Forelimb muscle (tissue), 1 donor: Measurements from ENCODE around the gene CNTN4. TPM values are rescaled to one million over a fixed set of nuclear protein-coding genes. Genes with fewer than 3 reads are reported as not detected.

ENCODE experiments used
- DNase-seq: peaks from one replicate; pipeline ENCODE4 v3.0.0-alpha.2; 2013; ENCODE audit warnings: low read depth
- polyA plus RNA-seq: library from polyadenylated mRNA; unstranded; fragments of 120-200 nt; gene quantifications from one replicate; pipeline ENCODE4 v1.2.1, GENCODE V29; 2013; ENCODE audit not compliant: insufficient read length

The CNTN4 gene
- polyA plus RNA-seq, 1 donor, result 9.0 TPM

GRCh38 chr3:2686816-2687502 lies 588.3 kb downstream of the CNTN4 start:
- no peak for DNase-seq

GRCh38 chr3:2697589-2697988 lies 598.9 kb downstream of the CNTN4 start:
- no peak for DNase-seq

- DNase-seq, result no peak
Measured at GRCh38 chr3:2701471-2701870, 602.8 kb downstream of the CNTN4 start.

GRCh38 chr3:2706144-2706835 lies 607.6 kb downstream of the CNTN4 start:
- DNase-seq, result no peak

GRCh38 chr3:2706836-2707210 lies 608.2 kb downstream of the CNTN4 start:
- no peak for DNase-seq

- no peak for DNase-seq
Measured at GRCh38 chr3:2711081-2711480, 612.4 kb downstream of the CNTN4 start.

GRCh38 chr3:2713923-2714322 lies 615.3 kb downstream of the CNTN4 start:
- no peak for DNase-seq

GRCh38 chr3:2714834-2715233 lies 616.2 kb downstream of the CNTN4 start:
- DNase-seq, result no peak

GRCh38 chr3:2727101-2727500 lies 628.4 kb downstream of the CNTN4 start:
- DNase-seq, result no peak

- DNase-seq, result no peak
Measured at GRCh38 chr3:2727610-2728318, 629.1 kb downstream of the CNTN4 start.

GRCh38 chr3:2731843-2732242 lies 633.2 kb downstream of the CNTN4 start:
- DNase-seq, result no peak

GRCh38 chr3:2735392-2735894 lies 636.8 kb downstream of the CNTN4 start:
- DNase-seq, result no peak

- DNase-seq, result no peak
Measured at GRCh38 chr3:2741516-2741915, 642.9 kb downstream of the CNTN4 start.

GRCh38 chr3:2765002-2765579 lies 666.4 kb downstream of the CNTN4 start:
- DNase-seq, result no peak

- no peak for DNase-seq
Measured at GRCh38 chr3:2770451-2770850, 671.8 kb downstream of the CNTN4 start.

GRCh38 chr3:2771193-2771592 lies 672.5 kb downstream of the CNTN4 start:
- no peak for DNase-seq

- DNase-seq, result no peak
Measured at GRCh38 chr3:2771741-2772140, 673.1 kb downstream of the CNTN4 start.

GRCh38 chr3:2772803-2773202 lies 674.1 kb downstream of the CNTN4 start:
- no peak for DNase-seq

- DNase-seq, result peak; percentile 79
Measured at GRCh38 chr3:2774481-2775249, 676.0 kb downstream of the CNTN4 start.

- DNase-seq, result no peak
Measured at GRCh38 chr3:2783261-2783660, 684.6 kb downstream of the CNTN4 start.

GRCh38 chr3:2784627-2785026 lies 686.0 kb downstream of the CNTN4 start:
- no peak for DNase-seq
